HG03460 (cell line): Measurements from ENCODE around the gene GFRA1.
"Not testable (repeated sequence)": the region's sequence is repeated elsewhere in the genome, so short reads cannot be mapped to it uniquely, and the experiment has no call there.

Source experiments
- ATAC-seq: cut with Tn5 transposase; IDR thresholded peaks from one replicate; pipeline ENCODE4 v1.9.1; 2021; ENCODE audit not compliant: unreplicated experiment

GFRA1 gene

DNA sequence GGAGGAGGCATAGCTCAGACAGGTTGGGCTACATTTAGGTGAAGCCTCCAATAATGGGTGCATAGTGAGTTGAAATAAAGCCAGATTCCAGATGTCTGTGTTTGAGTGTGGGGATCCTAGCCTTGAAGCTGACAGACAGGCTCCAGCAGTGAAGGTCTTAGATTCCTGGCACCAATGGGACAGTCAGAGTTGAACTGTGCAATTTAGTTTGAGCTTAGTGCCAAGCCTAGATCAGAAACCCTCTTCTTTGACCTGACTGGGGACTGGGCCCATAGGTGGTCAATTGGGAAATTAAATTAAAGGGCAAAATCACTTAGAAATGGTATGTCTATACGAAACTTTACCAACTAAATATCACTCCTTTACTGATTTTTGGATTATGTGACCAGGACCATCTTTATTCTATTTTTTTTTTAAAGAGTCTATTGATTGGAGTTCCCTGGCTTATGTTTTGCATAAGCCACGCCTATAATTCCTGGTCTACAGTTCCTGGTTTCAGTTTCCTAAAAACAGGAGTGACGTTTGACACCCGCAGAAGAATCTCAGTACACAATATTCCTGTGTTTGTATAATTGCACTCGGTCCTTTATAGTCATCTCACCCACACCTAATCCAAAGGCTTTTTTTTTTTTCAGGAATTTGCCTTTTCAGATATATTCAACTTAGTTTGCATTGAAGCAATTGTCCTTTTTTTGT, 201.4 kb downstream of the GFRA1 start:
- ATAC-seq: no peak

GRCh38 chr10:116070743-116071320, 202.2 kb downstream of the GFRA1 start:
- ATAC-seq: no peak

- no peak for ATAC-seq
Measured at GRCh38 chr10:116069856-116070255, 203.2 kb downstream of the GFRA1 start.

GRCh38 chr10:116067825-116068224, 205.2 kb downstream of the GFRA1 start:
- no peak for ATAC-seq

GRCh38 chr10:116063107-116063506, 209.9 kb downstream of the GFRA1 start:
- ATAC-seq: no peak

GRCh38 chr10:116060864-116061263, 212.1 kb downstream of the GFRA1 start:
- no peak for ATAC-seq

DNA sequence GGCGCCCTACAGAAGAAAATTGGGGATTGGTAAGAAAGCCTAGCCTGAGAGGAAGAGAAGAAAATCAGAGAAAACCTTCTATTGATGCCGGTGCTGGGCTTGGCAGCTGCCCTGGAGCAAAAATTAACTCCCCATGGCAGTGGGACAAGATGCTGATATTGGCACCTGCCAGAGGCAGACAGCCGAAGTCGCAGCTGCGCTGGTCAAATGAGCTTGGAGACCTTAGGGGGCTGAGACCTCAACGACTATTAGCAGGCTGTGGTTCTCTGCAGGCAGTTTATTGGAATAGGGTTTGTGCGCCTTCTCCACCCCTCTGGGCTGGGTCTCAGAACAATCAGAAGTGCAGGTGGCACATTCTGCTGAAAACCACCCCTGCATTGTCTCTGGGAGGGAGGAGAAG, 213.7 kb downstream of the GFRA1 start:
- no peak for ATAC-seq

- no peak for ATAC-seq
Measured at GRCh38 chr10:116056445-116057293, 216.3 kb downstream of the GFRA1 start.

DNA sequence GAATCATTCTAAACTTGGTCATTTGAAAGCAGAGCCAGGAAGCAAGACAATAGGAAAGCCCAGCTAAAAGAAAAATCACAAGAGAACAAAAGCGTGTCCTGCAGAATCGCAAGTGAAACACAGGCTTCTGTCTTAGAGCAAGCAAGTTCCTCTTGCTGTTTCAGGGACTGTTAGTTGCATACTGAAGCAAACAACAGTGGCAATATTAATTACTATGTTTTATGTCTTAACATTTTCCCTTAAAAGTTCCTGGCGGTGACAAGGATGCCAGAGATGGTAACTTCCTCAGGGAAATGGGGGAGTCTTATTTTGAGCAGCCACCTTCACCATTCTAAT, 217.1 kb downstream of the GFRA1 start:
- no peak for ATAC-seq

DNA sequence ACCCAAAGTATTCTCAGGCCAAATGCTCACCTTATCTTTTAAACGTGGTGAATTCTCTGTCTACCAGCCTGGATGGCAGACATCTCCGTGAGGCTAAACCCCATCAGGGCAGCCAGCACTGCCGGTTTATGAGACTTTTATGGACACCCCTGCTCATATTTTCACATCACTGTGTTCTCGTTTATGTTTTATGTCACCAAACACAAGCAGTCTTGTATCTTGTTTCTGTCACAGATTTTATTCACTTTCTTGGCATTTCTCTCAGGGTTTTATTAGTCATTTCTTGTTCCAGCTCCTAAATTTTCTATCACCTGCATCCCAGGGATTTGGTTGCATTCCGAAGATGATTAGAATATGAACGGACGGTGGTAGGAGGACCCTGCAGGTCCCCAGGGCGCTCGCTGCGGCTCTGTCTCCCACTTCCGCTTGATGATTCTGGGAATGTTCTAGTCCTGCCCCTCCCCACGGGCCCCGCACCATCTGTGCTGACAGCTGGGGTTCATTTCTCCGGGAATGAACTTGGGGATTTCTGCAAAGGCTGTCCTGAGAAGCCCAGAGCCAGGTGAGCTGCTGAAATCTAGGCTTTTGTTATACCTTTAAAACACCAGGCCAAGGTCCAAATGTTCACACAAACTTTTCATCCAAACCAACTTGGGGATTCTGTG, 217.6 kb downstream of the GFRA1 start:
- ATAC-seq: no peak

DNA sequence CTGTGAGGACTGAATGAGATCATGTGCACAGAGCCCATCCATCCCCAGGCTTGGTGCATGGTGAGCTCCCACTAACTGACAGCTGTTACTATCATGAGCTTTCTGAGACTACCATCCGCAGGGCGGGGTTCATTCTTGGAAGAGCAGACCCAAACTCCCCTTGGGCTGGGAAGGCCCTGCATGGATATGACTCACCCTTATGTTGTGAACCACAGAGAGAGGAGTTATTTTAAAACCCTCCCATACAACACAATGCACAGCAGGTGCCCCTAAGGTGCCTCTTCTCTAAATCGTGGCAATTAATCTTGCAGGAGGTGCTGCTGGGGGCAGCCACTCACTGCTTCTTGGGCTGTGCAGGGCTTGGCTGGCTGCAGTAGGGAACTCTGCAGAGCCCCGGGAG, 219.1 kb downstream of the GFRA1 start:
- ATAC-seq: no peak

GRCh38 chr10:116053009-116053730, 219.8 kb downstream of the GFRA1 start:
- not testable (repeated sequence) for ATAC-seq

- not testable (repeated sequence) for ATAC-seq
Measured at GRCh38 chr10:116052522-116052921, 220.5 kb downstream of the GFRA1 start.

DNA sequence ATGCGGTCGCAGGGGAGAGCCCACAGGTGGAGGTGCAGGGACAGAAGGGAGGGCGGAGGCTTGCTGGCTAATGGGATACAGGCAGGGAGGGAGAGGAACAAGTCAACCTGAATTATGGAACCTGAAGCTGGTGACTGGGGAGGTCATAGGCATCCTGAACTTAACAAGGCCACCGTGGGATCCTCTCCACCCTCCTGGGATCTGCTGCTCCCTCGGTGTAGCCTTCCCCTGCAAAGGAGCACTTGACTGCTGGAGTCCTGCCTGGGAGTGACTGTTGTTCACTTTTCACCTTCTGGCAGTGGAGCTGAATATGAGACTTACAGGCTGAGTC, 223.1 kb downstream of the GFRA1 start:
- no peak for ATAC-seq

DNA sequence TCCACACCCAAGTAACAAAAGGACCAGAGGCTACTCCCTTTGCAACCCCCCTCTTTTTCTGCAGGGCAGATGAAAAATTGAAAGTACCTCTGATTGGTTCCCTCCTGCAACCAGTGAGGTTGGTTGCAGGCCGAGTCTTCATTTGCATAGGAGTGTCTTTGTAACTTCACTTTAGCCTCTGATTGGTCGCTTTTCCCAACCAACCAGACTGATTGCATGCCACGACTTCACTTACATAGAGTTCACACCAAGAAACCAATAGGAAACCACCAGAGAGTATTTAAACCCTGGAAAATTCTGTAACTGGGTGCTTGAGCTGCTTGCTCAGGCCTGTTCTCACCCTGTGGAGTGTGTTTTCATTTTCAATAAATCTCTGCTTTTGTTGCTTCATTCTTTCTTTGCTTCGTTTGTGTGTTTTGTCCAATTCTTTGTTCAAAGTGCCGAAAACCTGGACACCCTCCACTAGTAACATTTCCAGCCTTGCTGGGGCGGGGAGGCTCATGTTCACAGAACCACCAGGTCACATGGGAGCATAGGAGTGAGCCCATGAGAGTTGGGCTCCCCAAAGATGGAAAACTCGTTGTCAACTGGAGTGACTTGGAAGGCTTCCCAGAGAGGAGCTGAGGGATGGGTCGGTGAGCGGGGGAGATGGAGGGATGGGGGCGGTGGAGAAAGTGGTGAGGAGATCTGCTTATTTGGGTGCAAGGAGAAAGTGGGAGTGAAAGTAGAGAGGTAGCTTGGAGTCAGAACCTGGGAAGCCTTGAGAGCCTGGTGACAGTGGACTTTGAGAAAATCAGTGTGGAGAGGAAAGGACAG, 223.6 kb downstream of the GFRA1 start:
- ATAC-seq: no peak

GRCh38 chr10:116045366-116046356, 227.3 kb downstream of the GFRA1 start:
- no peak for ATAC-seq

GRCh38 chr10:116044801-116045248, 228.2 kb downstream of the GFRA1 start:
- ATAC-seq: no peak

GRCh38 chr10:116043861-116044260, 229.1 kb downstream of the GFRA1 start:
- no peak for ATAC-seq

DNA sequence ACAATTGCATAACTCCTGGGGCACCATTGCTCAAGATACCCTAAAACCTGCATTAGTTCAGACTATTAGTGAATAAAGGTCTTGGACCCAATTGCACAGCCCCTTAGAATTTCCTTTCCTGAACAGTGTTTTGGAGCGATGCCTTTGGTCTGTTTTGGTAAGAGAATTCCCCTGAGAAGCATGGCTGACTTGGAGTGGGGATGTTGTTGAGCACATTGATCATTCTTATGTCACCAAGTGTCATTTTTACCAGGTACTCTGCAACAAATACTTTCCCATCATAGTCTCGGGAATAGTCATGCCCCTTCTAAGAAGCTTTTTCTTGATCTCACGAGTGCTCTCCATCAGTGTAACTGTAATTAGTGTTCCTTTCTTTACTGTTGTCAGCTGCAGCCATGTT, 229.7 kb downstream of the GFRA1 start:
- ATAC-seq: no peak
